ENCODE measurements around the gene SLC9A9.

SLC9A9 gene

DNA sequence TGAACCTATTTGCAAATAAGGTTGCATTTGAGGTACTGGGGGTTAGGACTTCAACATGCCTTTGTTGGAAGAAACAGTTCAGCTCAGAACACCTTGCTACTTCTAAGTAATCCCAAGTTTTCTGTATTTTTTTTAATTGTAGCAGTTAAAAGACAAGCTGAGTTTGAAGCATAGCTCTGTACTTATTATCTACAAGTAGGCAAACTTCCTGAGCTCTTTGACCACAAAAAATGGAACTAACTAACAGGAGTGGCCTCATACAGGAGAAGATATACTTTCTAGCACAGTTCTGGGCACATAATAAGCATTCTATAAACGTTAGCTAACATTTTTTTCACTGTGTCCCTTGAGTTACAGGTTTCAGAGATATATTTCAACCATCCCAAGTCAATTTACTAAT is 569.5 kb downstream of the SLC9A9 start:
- DNase-seq (ENCODE audit: extremely low read depth, low read depth), result no peak
- TF ChIP-seq, protein P1, sequence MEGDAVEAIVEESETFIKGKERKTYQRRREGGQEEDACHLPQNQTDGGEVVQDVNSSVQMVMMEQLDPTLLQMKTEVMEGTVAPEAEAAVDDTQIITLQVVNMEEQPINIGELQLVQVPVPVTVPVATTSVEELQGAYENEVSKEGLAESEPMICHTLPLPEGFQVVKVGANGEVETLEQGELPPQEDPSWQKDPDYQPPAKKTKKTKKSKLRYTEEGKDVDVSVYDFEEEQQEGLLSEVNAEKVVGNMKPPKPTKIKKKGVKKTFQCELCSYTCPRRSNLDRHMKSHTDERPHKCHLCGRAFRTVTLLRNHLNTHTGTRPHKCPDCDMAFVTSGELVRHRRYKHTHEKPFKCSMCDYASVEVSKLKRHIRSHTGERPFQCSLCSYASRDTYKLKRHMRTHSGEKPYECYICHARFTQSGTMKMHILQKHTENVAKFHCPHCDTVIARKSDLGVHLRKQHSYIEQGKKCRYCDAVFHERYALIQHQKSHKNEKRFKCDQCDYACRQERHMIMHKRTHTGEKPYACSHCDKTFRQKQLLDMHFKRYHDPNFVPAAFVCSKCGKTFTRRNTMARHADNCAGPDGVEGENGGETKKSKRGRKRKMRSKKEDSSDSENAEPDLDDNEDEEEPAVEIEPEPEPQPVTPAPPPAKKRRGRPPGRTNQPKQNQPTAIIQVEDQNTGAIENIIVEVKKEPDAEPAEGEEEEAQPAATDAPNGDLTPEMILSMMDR (IDR thresholded peaks at IDR 0.05; ENCODE audit: low read depth, low read length, missing control alignments), result no peak
- H3K4me3 ChIP-seq (replicated peaks; ENCODE audit: low read depth, low read length), result no peak overlapping the region

DNA sequence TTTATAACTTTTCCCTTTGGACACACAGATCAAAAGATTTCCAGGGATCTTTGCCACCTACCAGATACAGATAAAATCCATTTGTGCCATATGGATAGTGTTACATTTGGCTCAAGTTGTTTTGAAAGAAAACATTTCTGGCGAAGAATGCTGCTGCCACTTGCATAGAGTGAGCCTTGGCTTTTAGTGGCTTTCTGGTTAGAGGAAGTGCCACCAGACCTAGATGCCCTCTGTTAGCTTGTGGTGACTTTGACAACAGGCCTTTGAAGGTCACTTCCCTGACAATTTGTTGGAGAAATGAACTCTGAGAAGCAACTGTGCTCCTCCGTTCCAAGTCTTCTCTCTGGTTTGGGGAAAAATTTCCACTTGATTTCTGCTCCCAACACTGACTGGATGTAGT is 570.7 kb downstream of the SLC9A9 start:
- TF ChIP-seq, protein P1 (IDR thresholded peaks at IDR 0.05; ENCODE audit: low read depth, low read length, missing control alignments), result no peak
- no peak overlapping the region for H3K4me3 ChIP-seq (replicated peaks; ENCODE audit: low read depth, low read length)
- DNase-seq (ENCODE audit: extremely low read depth, low read depth), result no peak

DNA sequence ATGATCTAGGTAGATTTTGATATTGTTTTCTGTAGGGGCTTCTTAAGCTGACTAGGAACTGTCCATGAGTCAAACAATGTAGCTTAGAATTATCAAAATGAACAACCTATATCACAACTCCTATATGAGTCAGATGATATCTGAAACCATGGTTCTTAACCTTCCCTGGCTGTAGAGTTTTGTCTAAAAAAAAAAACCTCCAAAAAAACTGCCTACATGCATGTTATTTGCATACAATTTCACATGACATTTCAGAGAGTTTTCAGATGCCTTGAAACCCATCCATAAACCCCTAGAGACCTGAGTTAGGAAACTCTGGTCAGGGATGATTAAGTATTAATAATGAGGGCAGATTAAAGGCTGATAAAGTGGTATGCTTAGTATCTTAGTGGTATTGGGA is 571.7 kb downstream of the SLC9A9 start:
- no peak for DNase-seq (ENCODE audit: extremely low read depth, low read depth)
- TF ChIP-seq, protein P1 (IDR thresholded peaks at IDR 0.05; ENCODE audit: low read depth, low read length, missing control alignments), result no peak
- no peak overlapping the region for H3K4me3 ChIP-seq (replicated peaks; ENCODE audit: low read depth, low read length)

- TF ChIP-seq, protein P1 (IDR thresholded peaks at IDR 0.05; ENCODE audit: low read depth, low read length, missing control alignments), result no peak
- DNase-seq (ENCODE audit: extremely low read depth, low read depth), result no peak
Observed at GRCh38 chr3:143273975-143274690, 574.1 kb downstream of the SLC9A9 start.

GRCh38 chr3:143271136-143271535 is 577.1 kb downstream of the SLC9A9 start:
- DNase-seq (ENCODE audit: extremely low read depth, low read depth), result no peak
- TF ChIP-seq, protein P1 (IDR thresholded peaks at IDR 0.05; ENCODE audit: low read depth, low read length, missing control alignments), result no peak
- no peak overlapping the region for H3K4me3 ChIP-seq (replicated peaks; ENCODE audit: low read depth, low read length)

More at GRCh38 chr3:143273975-143274690, 574.1 kb downstream of the SLC9A9 start:
- H3K4me3 ChIP-seq (replicated peaks; ENCODE audit: low read depth, low read length), result no peak overlapping the region

DNA sequence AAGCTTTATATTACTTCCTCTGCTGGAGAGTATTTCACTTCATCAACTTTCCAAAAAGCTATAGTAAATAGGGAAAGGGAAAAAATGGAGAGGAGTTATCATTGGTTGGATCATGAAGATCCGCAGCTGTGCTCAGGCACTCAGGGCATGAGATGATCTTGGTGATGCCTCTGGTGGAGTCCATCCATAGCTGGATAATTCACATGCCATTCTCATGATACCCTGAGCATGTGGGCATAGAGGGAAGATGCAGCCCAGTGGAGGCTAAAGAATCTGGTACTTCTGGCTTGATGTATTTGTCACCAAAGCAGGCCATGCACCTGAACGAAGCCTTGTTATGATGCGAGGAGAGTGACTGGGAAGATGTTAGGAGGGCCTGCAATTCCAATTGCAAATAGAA is 578.5 kb downstream of the SLC9A9 start:
- no peak overlapping the region for H3K4me3 ChIP-seq (replicated peaks; ENCODE audit: low read depth, low read length)
- DNase-seq (ENCODE audit: extremely low read depth, low read depth), result no peak
- TF ChIP-seq, protein P1 (IDR thresholded peaks at IDR 0.05; ENCODE audit: low read depth, low read length, missing control alignments), result no peak

DNA sequence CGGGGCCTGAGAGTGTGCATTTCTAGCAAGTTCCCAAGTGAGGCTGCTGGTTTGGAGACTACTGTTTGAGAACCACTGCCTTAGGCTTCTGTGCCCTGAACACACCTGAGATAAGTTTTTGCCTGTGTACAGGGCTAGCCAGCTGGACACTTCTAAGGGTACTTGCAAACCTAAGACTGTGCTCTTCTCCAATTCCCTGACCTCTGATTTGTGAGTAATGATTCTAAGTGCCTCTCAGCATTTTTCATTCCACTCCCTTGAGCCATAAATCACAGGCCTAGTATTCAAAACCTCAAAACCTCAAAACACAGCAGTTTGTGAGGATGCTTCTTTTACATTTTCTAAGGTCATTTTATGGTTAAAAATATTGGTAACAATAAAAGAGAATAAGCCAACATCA is 580.3 kb downstream of the SLC9A9 start:
- no peak for DNase-seq (ENCODE audit: extremely low read depth, low read depth)
- TF ChIP-seq, protein P1 (IDR thresholded peaks at IDR 0.05; ENCODE audit: low read depth, low read length, missing control alignments), result no peak
- no peak overlapping the region for H3K4me3 ChIP-seq (replicated peaks; ENCODE audit: low read depth, low read length)

Data from HFF-Myc (cell line).